ENCODE data around the gene DSC3.

GRCh38 chr18:31042406-31043181 is at the start of gene DSC3:
- TF ChIP-seq CTCF (IDR thresholded peaks at IDR 0.05) (no peak), POLR2A (IDR thresholded peaks at IDR 0.05) (no peak), EP300 (IDR thresholded peaks at IDR 0.05) (no peak)

All from ovary (tissue), 3 donors.